Adrenal gland (tissue), 12 donors: Measurements from ENCODE around the gene UGT8. TPM values are rescaled to one million over a fixed set of nuclear protein-coding genes. Genes with fewer than 3 reads are reported as not detected.
A peak's percentile ranks its signal among the peaks of the same experiment; 100 is the strongest.

ENCODE experiments used
- DNase-seq, 7 donors: peaks; one replicate each; pipeline ENCODE4 v3.0.0-alpha.2; 2019 to 2020
- H3K27ac ChIP-seq, 5 donors: fragments of 200-600 bp; sonication (generic) in 4 of 5; 1 replicate in 3 of 5; 2 replicates in 2 of 5; pipeline versions ENCODE4 v1.5.1 to v1.8.0; 2016 to 2020; ENCODE audit warnings: mild to moderate bottlenecking in 1 of 5
- H3K27me3 ChIP-seq: fragments of 200-600 bp; 2 replicates; pipeline ENCODE4 v1.8.0; 2021
- H3K36me3 ChIP-seq, 2 donors: fragments of 200-600 bp; replicated peaks in 1 of 2; 1 replicate in 1 of 2; 2 replicates in 1 of 2; pipeline versions ENCODE4 v1.5.1 to v1.8.0; 2018 to 2022
- H3K4me1 ChIP-seq, 2 donors: fragments of 200-600 bp; replicated peaks in 1 of 2; 1 replicate in 1 of 2; 2 replicates in 1 of 2; pipeline versions ENCODE4 v1.5.1 to v1.8.0; 2018 to 2021
- H3K4me3 ChIP-seq, 4 donors: fragments of 200-600 bp; sonication (generic) in 3 of 4; one replicate each; pipeline ENCODE4 v1.5.1; 2016 to 2018
- H3K9me3 ChIP-seq, 3 donors: fragments of 200-600 bp; sonication (generic) in 1 of 3; replicated peaks in 1 of 3; 1 replicate in 2 of 3; 2 replicates in 1 of 3; pipeline versions ENCODE4 v1.5.1 to v1.8.0; 2016 to 2021
- POLR2A ChIP-seq, 2 donors: fragments of 450-650 bp; IDR thresholded peaks; one replicate each; pipeline ENCODE4 v1.6.1; 2017; ENCODE audit warnings: antibody characterized with exemption in 2 of 2, mild to moderate bottlenecking in 2 of 2, moderate library complexity in 1 of 2
- WGBS, 4 donors: extraction: QIAGEN DNeasy Blood & Tissue Kit in 2 of 4; methylation state at CpG; one replicate each; pipeline versions ENCODE4 v1.1.5 to v1.1.7; 2013 to 2017; 5-methylcytosine and 5-hydroxymethylcytosine counted together
- intact Hi-C, 2 donors: fragments of 100-400 bp; cut with DNase I; formaldehyde crosslinking; loops; one replicate each; pipeline versions ENCODE4 v1.14.1 to v1.15.0; 2022 to 2023
- polyA plus RNA-seq, 3 donors: library from polyadenylated mRNA; stranded (reverse); fragments of 200-250 nt in 2 of 3; fragments of 350-450 nt in 1 of 3; fragmentation: Illumina TruSeq in 1 of 3; extraction: RNeasy Lipid Tissue Mini Kit (QIAGEN cat#74804) in 1 of 3; gene quantifications; one replicate each; pipeline ENCODE4 v1.2.3, GENCODE V29; 2013 to 2014
- total RNA-seq, 9 donors: library from RNA; depleted of rRNA in 4 of 9; stranded (reverse); fragments of >200 nt in 4 of 9; fragments of 120-200 nt in 1 of 9; fragmentation: NEBNext Ultra II Directional in 1 of 9; extraction: Animal tissue kit (Norgen Biotek cat#: 25700) in 1 of 9; gene quantifications; one replicate each; pipeline versions ENCODE4 v1.1.0 to v1.2.4, GENCODE V29; 2013 to 2023
- TF ChIP-seq, protein P1 (sequence below), 6 experiments: fragments of 450-650 bp in 4 of 6; fragments of 200-600 bp in 2 of 6; sonication (generic) in 1 of 6; IDR thresholded peaks; 1 replicate in 5 of 6; 2 replicates in 1 of 6; pipeline versions ENCODE4 v1.5.1 to v1.8.0; 2016 to 2021; ENCODE audit warnings: antibody characterized with exemption in 6 of 6, mild to moderate bottlenecking in 2 of 6, moderate library complexity in 1 of 6
- donor health status: healthy with polysubstance abuse.
- donor health status: Bipolar disorder and iron deficiency.
- donor health status: DM: yes; HTN: yes; CAD: no.
- donor health status: DM: no; HTN: no; CAD: no.
- donor health status: DM: no; HTN: no; CAD: no.
- donor health status: DM: yes; HTN: yes; CAD: no.

UGT8 gene
- total and polyA plus RNA-seq, 12 donors = 0.08 to 0.78 (median 0.28) TPM; not detected in 5

DNA sequence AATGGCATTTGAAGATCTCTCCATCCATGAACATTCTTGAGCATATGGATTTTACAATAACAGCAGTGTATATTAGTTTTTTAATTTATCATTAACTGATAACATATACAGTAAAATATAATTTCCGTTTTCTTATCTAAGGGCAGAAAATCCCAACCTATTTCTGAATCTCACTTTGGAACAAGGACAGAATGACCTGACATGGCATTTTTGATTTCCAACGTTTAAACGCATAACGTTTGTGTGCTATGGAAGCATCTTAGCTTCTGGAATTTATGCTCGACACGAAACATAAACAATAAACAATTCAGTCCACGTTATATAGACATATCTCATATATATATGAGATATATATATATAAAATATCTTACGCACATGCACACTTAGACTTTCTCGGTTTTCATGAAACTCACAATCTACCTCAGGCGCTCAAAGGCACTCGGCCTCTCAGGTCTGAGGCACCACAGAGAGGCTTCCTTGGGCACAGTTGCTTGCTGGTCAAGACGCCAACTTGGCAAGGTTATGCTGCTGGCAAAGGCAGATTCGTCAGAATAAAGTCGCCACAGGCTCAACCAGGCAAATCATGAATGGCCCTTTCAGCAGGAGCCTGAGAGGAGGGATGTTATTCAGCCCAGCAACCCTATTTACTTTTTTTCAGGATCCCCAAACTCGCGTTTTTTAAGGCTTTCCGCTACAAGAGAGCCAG lies 1.0 kb upstream of the UGT8 start:
- Histone ChIP-seq H3K36me3 (no peaks in the 10 kb centered on the region), H3K27me3 (peaks cover 28% of the 10 kb centered on the region), H3K4me1 (peaks cover 0 to 5% of the 10 kb centered on the region in 2 donors), H3K9me3 (no peaks in the 10 kb centered on the region), H3K4me3 (no peak overlapping the region), H3K27ac (no peak overlapping the region)
- WGBS, 4 donors = 47 to 56% (median 49%) methylated on average over 16 to 17 of the region's 17 CpGs
- intact Hi-C loops = no loop called here
- no peak for DNase-seq
- TF ChIP-seq, protein P1, sequence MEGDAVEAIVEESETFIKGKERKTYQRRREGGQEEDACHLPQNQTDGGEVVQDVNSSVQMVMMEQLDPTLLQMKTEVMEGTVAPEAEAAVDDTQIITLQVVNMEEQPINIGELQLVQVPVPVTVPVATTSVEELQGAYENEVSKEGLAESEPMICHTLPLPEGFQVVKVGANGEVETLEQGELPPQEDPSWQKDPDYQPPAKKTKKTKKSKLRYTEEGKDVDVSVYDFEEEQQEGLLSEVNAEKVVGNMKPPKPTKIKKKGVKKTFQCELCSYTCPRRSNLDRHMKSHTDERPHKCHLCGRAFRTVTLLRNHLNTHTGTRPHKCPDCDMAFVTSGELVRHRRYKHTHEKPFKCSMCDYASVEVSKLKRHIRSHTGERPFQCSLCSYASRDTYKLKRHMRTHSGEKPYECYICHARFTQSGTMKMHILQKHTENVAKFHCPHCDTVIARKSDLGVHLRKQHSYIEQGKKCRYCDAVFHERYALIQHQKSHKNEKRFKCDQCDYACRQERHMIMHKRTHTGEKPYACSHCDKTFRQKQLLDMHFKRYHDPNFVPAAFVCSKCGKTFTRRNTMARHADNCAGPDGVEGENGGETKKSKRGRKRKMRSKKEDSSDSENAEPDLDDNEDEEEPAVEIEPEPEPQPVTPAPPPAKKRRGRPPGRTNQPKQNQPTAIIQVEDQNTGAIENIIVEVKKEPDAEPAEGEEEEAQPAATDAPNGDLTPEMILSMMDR (IDR thresholded peaks at IDR 0.05) = no peak
- no peak for TF ChIP-seq POLR2A (IDR thresholded peaks at IDR 0.05)

GRCh38 chr4:114599231-114599902 lies 760 bp downstream of the UGT8 start:
- Histone ChIP-seq H3K9me3 (no peaks in the 10 kb centered on the region), H3K4me1 (peaks cover 0 to 5% of the 10 kb centered on the region in 2 donors), H3K27me3 (peaks cover 28% of the 10 kb centered on the region), H3K36me3 (no peaks in the 10 kb centered on the region), H3K4me3 (peak overlapping the region in 1 of 4 donors; percentile 34), H3K27ac (no peak overlapping the region)
- intact Hi-C loops = no loop called here
- WGBS, 4 donors = 2 to 3% (median 2%) methylated on average over 21 to 46 of the region's 46 CpGs
- no peak for DNase-seq
- no peak for TF ChIP-seq POLR2A (IDR thresholded peaks at IDR 0.05)
- TF ChIP-seq, protein P1 (IDR thresholded peaks at IDR 0.05) = no peak

GRCh38 chr4:114599903-114600552 lies 1.4 kb downstream of the UGT8 start:
- Histone ChIP-seq H3K4me3 (no peak overlapping the region), H3K4me1 (peaks cover 0 to 5% of the 10 kb centered on the region in 2 donors), H3K36me3 (no peaks in the 10 kb centered on the region), H3K27me3 (peaks cover 28% of the 10 kb centered on the region), H3K9me3 (no peaks in the 10 kb centered on the region), H3K27ac (no peak overlapping the region)
- DNase-seq = no peak
- intact Hi-C loops = no loop called here
- WGBS, 4 donors = 8 to 15% (median 10%) methylated on average over 15 of the region's 15 CpGs
- no peak for TF ChIP-seq POLR2A (IDR thresholded peaks at IDR 0.05)
- TF ChIP-seq, protein P1 (IDR thresholded peaks at IDR 0.05) = no peak

DNA sequence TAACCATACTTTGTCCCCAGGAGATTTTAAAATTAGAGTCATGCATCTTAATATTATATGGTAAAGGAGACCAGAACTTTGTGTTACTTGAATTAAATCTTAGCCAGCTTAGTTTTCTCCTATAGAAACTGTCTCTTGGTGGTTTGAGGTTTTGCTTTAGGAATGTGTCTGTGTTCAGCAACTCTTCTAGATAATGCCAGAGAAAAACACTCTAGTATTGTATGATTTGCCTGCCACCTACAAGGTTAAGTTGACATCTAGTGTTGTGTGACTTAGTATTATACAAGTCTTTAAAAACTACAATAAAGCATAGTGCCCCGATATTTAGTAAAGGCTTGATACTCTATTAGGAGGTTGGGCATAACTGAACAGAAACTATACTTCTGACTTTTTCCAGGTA lies 2.1 kb downstream of the UGT8 start:
- H3K36me3 ChIP-seq = no peaks in the 10 kb centered on the region
- H3K4me1 ChIP-seq = peaks cover 0 to 5% of the 10 kb centered on the region in 2 donors
- DNase-seq = no peak
- H3K27ac ChIP-seq = no peak overlapping the region
- TF ChIP-seq, protein P1 (IDR thresholded peaks at IDR 0.05) = no peak
- no peak for TF ChIP-seq POLR2A (IDR thresholded peaks at IDR 0.05)
- H3K9me3 ChIP-seq = no peaks in the 10 kb centered on the region
- no peak overlapping the region for H3K4me3 ChIP-seq
- 83 to 90% (median 87%) methylated on average over 1 of the region's 1 CpG for WGBS, 4 donors
- intact Hi-C loops = no loop called here
- H3K27me3 ChIP-seq = peaks cover 28% of the 10 kb centered on the region
